GM19351 (cell line): ENCODE results near the gene ZP3.
"Not testable (repeated sequence)": the region's sequence is repeated elsewhere in the genome, so short reads cannot be mapped to it uniquely, and the experiment has no call there.

ENCODE experiments used
- ATAC-seq: cut with Tn5 transposase; IDR thresholded peaks from one replicate; pipeline ENCODE4 v1.9.1; 2021; ENCODE audit warnings: mild to moderate bottlenecking, moderate library complexity; ENCODE audit not compliant: unreplicated experiment

ZP3 gene

GRCh38 chr7:76424413-76425111 is at the start of gene ZP3:
Gene ZP3 (plus strand): TSS chr7:76424950. CDS start chr7:76424965, 15 bp downstream.
- ATAC-seq, result peak; percentile 79

- ATAC-seq, result no peak
These were observed 49.5 kb upstream of the ZP3 start for GRCh38 chr7:76375251-76375650.

- peak; percentile 37 for ATAC-seq
These were observed 47.4 kb upstream of the ZP3 start for GRCh38 chr7:76377186-76377918.

- no peak for ATAC-seq
These were observed 44.2 kb upstream of the ZP3 start for GRCh38 chr7:76380623-76380966.

- ATAC-seq, result no peak
These were observed 42.9 kb upstream of the ZP3 start for GRCh38 chr7:76381814-76382213.

- no peak for ATAC-seq
These were observed 41.4 kb upstream of the ZP3 start for GRCh38 chr7:76383089-76383944.

GRCh38 chr7:76386691-76387260 is 38.0 kb upstream of the ZP3 start:
- ATAC-seq, result no peak

- ATAC-seq, result not testable (repeated sequence)
These were observed 37.0 kb upstream of the ZP3 start for GRCh38 chr7:76387789-76388188.

GRCh38 chr7:76390092-76390491 is 34.7 kb upstream of the ZP3 start:
- no peak for ATAC-seq

- ATAC-seq, result no peak
These were observed 32.1 kb upstream of the ZP3 start for GRCh38 chr7:76392531-76393115.

GRCh38 chr7:76393116-76394031 is 31.4 kb upstream of the ZP3 start:
- ATAC-seq, result peak; percentile 78

GRCh38 chr7:76394957-76395356 is 29.8 kb upstream of the ZP3 start:
- no peak for ATAC-seq

GRCh38 chr7:76395605-76395964 is 29.2 kb upstream of the ZP3 start:
- ATAC-seq, result not testable (repeated sequence)

GRCh38 chr7:76395965-76396726 is 28.6 kb upstream of the ZP3 start:
- ATAC-seq, result no peak

- no peak for ATAC-seq
These were observed 27.9 kb upstream of the ZP3 start for GRCh38 chr7:76396864-76397263.

GRCh38 chr7:76397409-76398183 is 27.2 kb upstream of the ZP3 start:
- no peak for ATAC-seq

GRCh38 chr7:76400248-76400647 is 24.5 kb upstream of the ZP3 start:
- no peak for ATAC-seq

- ATAC-seq, result not testable (repeated sequence)
These were observed 21.7 kb upstream of the ZP3 start for GRCh38 chr7:76403097-76403496.
